Measurements from ENCODE around the gene TGFBR3.

DNA sequence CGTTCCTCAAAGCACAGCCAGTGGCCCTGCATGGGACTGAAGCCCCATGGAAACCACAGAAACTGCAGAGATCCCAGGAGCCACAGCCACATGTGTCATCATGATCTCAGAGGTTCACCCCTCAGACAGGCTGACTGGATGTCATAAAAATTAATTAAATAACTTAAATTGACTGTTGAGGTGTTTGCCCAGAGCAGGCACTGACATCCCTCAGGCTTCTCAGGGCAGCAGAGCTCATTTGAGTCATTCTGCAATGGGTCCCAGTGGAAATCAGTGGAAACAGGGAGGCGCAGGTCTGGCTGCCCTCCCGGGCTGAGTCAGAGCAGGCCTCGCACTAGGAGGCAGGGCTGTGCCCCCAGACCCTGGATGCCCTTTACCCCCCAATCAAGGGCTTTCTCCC is 250.2 kb downstream of the TGFBR3 start:
- TF ChIP-seq CTCF (IDR thresholded peaks at IDR 0.05; ENCODE audit: borderline replicate concordance, extremely low read depth, low read length, poor library complexity, severe bottlenecking) (no peak), EZH2 (IDR thresholded peaks at IDR 0.05; ENCODE audit: borderline replicate concordance, low read depth, low read length, severe bottlenecking) (no peak)

All from DND-41 (cell line).